Hepatic stellate cell (primary cell): ENCODE measurements around the gene KIRREL2.
"Not testable (repeated sequence)": the region's sequence is repeated elsewhere in the genome, so short reads cannot be mapped to it uniquely, and the experiment has no call there.

ENCODE experiments used
- DNase-seq: peaks from one replicate; pipeline ENCODE4 v3.0.0; 2011; ENCODE audit warnings: low spot score

KIRREL2 gene

DNA sequence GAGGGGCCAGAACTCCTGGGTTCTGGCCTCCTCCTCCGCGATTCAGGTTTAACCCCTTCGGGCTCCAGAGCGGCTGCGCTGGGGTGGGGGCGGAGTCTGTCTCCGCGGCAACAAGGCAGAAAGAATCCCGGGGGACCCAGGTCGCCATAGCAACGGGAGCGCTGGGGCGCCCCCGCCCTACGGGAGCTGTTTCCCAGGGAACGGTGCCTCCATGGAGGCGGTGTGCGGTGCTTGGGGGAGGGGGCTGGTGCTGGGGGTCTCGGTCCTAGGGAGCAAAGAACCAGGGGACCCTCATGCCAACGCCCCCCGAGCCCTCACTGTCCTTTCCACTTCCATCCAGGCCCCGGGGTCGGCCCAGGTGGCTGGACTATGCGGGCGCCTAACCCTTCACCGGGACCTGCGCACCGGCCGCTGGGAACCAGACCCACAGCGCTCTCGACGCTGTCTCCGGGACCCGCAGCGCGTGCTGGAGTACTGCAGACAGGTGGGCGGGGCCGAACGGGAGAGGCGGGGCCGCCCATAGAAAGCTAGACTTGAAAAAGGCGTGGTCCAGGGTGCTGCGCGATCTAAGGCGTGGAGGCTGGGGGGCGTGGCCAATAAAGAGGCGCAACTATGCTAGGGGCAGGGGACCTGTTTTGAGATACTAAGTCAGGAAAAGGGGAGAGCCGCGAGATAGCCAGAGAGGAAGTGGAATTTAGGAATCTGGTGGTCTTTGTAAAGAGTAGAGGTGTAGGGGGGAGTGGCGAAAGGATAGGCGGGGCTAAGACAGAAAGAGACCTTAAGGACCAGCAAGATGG lies 12.8 kb downstream of the KIRREL2 start:
- DNase-seq, result peak; percentile 47

DNA sequence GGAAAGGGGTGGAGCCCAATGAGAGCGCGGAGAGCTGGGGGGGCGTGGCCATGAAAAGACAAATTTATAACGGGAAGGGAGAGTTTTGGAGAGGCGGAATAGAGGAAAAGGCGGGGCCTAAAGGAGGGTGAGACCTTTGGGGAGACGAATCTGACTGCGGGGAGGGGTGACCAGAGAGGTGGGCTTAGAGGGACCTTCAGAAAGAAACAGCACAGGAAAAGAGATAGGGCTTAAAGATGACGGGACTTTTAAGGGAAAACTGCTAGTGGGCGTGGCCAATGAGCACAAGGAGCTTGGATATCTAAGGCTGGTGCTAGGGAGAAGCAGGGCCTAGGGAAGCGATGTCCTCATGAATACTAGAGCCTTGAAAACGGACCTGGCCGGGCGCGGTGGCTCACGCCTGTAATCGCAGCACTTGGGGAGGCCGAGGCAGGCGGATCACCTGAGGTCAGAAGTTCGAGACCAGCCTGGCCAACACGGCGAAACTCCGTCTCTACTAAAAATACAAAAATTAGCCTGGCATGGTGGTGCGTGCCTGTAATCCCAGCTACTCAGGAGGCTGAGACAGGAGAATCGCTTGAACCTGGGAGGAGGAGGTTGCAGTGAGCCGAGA lies 13.5 kb downstream of the KIRREL2 start:
- DNase-seq, result not testable (repeated sequence)

- no peak for DNase-seq
Measured at GRCh38 chr19:35870798-35871197, 14.1 kb downstream of the KIRREL2 start.

DNA sequence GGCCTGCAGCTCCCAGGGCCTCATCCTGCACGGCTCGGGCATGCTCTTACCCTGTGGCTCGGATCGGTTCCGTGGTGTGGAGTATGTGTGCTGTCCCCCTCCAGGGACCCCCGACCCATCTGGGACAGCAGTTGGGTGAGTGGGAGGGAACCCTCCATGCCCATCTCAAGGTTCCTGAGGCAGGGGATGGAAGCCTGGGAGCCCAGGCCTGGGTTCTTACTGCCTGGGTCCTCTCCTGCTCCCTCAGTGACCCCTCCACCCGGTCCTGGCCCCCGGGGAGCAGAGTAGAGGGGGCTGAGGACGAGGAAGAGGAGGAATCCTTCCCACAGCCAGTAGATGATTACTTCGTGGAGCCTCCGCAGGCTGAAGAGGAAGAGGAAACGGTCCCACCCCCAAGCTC lies 14.9 kb downstream of the KIRREL2 start:
- DNase-seq, result no peak

- DNase-seq, result no peak
Measured at GRCh38 chr19:35872180-35872579, 15.5 kb downstream of the KIRREL2 start.

DNA sequence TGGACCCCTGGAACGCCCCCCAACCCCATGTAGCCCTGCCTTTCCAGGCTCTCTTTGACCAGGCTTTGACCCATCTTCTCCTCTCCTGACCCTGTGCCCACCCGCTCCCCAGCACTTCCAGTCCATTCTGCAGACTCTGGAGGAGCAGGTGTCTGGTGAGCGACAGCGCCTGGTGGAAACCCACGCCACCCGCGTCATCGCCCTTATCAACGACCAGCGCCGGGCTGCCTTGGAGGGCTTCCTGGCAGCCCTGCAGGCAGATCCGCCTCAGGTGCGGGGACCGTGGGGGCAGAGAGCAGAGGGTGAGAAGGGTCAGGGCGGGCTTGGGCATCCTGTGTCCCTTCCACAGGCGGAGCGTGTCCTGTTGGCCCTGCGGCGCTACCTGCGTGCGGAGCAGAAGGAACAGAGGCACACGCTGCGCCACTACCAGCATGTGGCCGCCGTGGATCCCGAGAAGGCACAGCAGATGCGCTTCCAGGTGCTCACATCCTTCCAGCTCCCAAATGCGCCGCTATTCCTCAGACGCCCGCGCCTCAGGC lies 17.8 kb downstream of the KIRREL2 start:
- no peak for DNase-seq

DNA sequence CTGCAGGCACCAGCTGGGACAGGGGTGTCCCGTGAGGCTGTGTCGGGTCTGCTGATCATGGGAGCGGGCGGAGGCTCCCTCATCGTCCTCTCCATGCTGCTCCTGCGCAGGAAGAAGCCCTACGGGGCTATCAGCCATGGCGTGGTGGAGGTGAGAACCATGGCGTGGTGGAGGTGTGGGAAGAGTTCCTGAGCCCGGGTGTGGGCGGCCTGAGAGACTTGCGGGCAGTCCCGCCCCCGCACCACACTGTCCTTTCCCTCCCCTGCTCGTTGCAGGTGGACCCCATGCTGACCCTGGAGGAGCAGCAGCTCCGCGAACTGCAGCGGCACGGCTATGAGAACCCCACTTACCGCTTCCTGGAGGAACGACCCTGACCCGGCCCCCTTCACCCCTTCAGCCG lies 22.4 kb downstream of the KIRREL2 start:
- DNase-seq, result no peak

DNA sequence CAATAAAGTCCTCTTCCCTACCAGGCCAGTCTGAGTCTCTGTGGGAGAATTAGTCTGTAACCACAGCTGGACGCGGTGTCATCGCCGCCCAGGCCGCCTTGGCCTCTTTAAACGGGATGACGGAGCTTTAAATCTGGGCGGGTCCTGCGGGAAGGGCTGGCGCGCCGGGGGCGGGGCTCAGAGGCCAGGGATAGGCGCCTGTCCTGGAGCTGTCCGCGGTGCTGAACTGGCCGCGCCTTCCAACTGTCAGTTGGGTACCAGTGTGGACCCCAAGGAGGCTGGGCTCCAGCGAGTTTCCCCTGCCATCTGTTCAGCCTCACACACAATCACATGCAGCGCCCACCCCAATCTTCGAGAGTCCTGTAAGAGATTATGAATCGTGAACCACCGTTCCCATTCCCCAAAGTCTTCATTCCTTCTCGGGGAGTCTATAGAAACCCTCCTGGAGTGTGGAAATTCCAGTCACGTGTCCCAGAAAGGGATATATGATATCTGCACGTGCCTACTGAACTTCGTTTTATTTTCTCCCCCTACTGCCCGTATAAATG lies 23.1 kb downstream of the KIRREL2 start:
- peak; percentile 90 for DNase-seq

- peak; percentile 78 for DNase-seq
Measured at GRCh38 chr19:35882114-35882832, 25.6 kb downstream of the KIRREL2 start.

GRCh38 chr19:35883882-35884281 lies 27.2 kb downstream of the KIRREL2 start:
- no peak for DNase-seq

DNA sequence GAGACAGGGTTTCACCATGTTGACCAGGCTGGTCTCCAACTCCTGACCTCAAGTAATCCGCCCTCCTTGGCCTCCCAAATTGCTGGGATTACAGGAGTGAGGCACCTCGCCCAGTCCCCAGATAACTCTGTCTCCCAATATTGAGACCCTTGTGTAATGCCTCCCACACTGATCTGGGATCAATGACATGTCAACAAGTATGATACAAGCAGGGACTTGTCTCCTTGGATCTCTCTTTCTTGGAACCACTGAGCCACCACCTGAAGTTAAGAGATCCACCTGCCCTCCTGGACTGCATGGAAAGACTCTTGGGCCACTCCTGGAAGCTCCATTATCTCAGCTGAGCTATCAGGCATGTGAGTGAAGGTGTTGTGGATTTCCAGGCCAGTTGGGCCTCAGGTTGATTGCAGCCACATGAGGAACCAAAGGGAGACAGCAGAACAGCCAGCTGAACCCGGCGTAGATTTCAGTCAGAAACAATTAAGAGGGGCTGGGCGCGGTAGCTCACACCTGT lies 28.6 kb downstream of the KIRREL2 start:
- no peak for DNase-seq

DNA sequence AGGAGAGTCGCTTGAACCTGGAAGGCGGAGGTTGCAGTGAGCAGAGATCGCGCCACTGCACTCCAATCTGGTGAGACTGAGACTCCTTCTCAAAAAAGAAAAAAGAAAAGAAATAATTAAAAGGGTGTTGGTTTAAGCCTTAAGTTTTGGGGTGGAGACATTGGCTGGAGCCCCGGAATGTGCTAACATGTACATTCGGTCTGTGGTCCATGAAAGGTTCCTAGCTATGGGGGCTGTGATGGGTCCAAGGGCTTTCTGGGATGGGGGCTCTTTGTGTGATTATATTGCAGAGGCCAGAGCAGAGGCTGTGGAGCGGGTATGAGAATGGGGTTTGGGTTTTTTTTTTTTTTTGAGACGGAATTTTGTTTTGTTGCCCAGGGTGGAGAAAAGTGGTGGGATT lies 29.2 kb downstream of the KIRREL2 start:
- DNase-seq, result no peak

GRCh38 chr19:35887197-35887596 lies 30.5 kb downstream of the KIRREL2 start:
- DNase-seq, result no peak

- no peak for DNase-seq
Measured at GRCh38 chr19:35888398-35888797, 31.7 kb downstream of the KIRREL2 start.

DNA sequence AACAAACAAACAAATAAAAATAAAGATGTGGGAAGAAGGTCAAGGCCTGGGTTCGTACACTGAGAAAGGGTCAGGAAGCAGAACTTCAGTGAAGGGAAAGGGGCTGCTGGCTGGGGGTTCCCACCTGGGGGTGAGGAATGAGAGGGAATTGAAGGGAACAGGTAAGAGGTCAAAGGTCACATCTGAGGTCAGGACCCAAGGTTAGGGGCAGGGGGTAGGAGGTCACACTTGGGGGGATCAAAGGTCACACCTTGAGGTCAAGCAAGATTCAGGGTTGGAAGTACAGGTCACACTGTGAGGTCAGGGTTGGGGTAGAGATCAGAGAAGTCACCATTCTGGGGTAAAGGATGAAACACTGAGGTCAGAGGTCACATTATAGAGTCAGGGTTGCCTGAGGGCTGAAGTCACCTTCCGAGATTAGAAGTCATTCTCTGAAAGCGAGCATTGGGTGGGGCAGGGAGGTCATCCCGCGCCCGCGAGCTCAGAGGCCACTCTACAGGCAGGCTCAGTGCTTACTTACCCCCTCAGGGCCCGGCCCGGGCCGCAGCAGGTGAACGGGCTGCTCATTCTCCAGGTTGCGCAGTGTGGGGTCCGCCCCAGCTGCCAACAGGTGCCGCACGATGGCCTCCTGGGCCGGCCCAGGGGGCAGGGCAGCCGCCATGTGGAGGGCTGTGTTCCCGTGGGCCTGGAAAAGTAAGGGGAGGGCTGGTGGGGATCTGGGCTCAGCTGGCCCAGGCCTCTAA lies 32.8 kb downstream of the KIRREL2 start:
- no peak for DNase-seq

DNA sequence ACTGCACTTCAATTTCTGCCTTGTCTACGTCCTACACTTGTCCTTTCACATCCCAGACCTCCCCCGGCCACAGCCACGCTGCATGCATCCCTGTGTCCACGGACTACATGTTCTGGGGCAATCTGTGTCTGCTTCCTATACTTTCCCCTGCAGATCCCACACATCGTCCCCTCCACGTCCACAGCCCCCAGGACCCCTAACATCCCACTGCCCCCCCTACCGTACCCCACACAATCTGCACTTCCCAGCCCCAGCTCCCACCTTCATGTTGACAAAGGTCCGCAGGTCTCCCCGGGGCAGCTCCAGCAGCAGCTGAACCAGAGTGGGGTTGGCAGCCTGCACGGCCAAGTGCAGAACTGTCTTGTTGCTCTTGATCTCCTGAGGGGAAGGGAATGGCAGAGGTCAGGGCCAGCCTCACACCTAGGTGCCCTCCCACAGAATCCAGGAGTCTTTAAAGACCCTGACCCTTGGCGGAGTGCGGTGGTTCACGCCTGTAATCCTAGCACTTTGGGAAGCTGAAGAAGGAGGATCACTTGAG lies 33.5 kb downstream of the KIRREL2 start:
- no peak for DNase-seq

- DNase-seq, result not testable (repeated sequence)
Measured at GRCh38 chr19:35891819-35892218, 35.1 kb downstream of the KIRREL2 start.

DNA sequence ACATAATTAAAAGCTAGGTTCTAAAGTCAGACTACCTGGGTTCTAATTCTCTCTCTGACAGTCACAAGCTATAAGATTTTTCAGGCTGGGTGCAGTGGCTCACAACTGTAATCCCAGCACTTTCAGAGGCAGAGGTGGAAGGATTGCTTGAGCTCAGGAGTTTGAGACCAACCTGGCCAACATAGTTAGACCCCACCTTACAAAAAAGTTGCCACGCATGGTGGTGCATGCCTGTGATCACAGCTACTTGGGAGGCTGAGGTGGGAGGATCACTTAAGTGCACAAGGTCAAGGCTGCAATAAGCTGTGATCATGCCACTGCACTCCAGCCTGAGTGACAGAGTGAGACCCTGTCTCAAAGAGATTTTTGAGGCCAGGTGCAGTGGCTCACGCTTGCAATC lies 37.6 kb downstream of the KIRREL2 start:
- DNase-seq, result no peak

DNA sequence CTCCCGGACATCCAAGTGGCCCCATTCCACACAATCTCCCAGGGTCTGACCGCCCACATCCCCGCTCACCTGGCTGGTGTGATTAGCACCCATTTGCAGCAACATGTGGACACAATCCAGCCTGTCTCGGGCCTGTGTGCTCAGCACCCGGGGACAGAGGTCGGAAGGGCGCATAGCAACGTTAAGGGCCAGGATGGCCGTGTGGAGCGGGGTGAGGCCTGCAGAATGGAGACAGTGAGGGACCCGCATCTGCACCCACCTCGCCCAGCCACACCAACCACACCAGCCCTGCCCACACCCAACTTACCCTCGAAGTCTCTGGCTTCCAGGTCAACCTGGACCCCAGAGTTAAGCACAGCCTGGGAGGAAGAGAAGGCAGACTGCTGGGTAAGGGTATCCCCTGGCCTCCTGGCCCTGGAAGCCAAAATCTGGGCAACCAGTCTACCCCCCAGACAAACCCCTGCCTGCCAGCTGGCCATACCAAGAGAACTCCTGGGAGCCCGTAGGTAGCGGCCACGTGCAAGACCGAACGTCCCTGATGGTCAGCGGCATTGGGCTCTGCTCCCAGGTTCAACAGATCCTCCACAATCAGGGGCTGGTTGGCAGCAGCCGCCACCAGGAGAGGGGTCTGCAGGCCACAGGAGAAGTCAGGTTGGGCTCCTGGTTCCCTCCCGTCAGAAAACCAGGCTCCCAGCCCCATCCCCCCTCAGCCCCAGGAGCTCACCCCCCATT lies 39.4 kb downstream of the KIRREL2 start:
- DNase-seq, result no peak

GRCh38 chr19:35896643-35897040 lies 39.9 kb downstream of the KIRREL2 start:
- no peak for DNase-seq
